ENCODE data around the gene AHCYL2. TPM values are rescaled to one million over a fixed set of nuclear protein-coding genes. Genes with fewer than 3 reads are reported as not detected.
"Not testable (repeated sequence)": the region's sequence is repeated elsewhere in the genome, so short reads cannot be mapped to it uniquely, and the experiment has no call there.

Gene AHCYL2
- total RNA-seq, 1 experiment from 2014 or later: 10.0 TPM

GRCh38 chr7:129285111-129285510 is 60.3 kb downstream of the AHCYL2 start:
- no peak for DNase-seq (ENCODE audit: low read depth)

- DNase-seq (ENCODE audit: low read depth): no peak
Measured at GRCh38 chr7:129292861-129293260, 68.0 kb downstream of the AHCYL2 start.

- no peak for DNase-seq (ENCODE audit: low read depth)
Measured at GRCh38 chr7:129295015-129295423, 70.2 kb downstream of the AHCYL2 start.

- DNase-seq (ENCODE audit: low read depth): peak; percentile 37
Measured at GRCh38 chr7:129298268-129298893, 73.6 kb downstream of the AHCYL2 start.

GRCh38 chr7:129299889-129300288 is 75.1 kb downstream of the AHCYL2 start:
- DNase-seq (ENCODE audit: low read depth): no peak

- not testable (repeated sequence) for DNase-seq (ENCODE audit: low read depth)
Measured at GRCh38 chr7:129300299-129300698, 75.5 kb downstream of the AHCYL2 start.

GRCh38 chr7:129307592-129307991 is 82.8 kb downstream of the AHCYL2 start:
- DNase-seq (ENCODE audit: low read depth): no peak

- DNase-seq (ENCODE audit: low read depth): no peak
Measured at GRCh38 chr7:129308047-129308446, 83.2 kb downstream of the AHCYL2 start.

- DNase-seq (ENCODE audit: low read depth): no peak
Measured at GRCh38 chr7:129311429-129311828, 86.6 kb downstream of the AHCYL2 start.

- no peak for DNase-seq (ENCODE audit: low read depth)
Measured at GRCh38 chr7:129313282-129313681, 88.5 kb downstream of the AHCYL2 start.

GRCh38 chr7:129315960-129316359 is 91.1 kb downstream of the AHCYL2 start:
- peak; percentile 13 for DNase-seq (ENCODE audit: low read depth)

GRCh38 chr7:129317450-129317849 is 92.6 kb downstream of the AHCYL2 start:
- DNase-seq (ENCODE audit: low read depth): no peak

GRCh38 chr7:129327076-129327475 is 102.2 kb downstream of the AHCYL2 start:
- DNase-seq (ENCODE audit: low read depth): no peak

GRCh38 chr7:129332254-129333035 is 107.6 kb downstream of the AHCYL2 start:
- no peak for DNase-seq (ENCODE audit: low read depth)

GRCh38 chr7:129334473-129334872 is 109.6 kb downstream of the AHCYL2 start:
- DNase-seq (ENCODE audit: low read depth): no peak

- DNase-seq (ENCODE audit: low read depth): no peak
Measured at GRCh38 chr7:129338450-129338849, 113.6 kb downstream of the AHCYL2 start.

- DNase-seq (ENCODE audit: low read depth): no peak
Measured at GRCh38 chr7:129341212-129341611, 116.4 kb downstream of the AHCYL2 start.

- no peak for DNase-seq (ENCODE audit: low read depth)
Measured at GRCh38 chr7:129341816-129342806, 117.3 kb downstream of the AHCYL2 start.

GRCh38 chr7:129343099-129343700 is 118.4 kb downstream of the AHCYL2 start:
- peak; percentile 40 for DNase-seq (ENCODE audit: low read depth)

GRCh38 chr7:129347330-129347729 is 122.5 kb downstream of the AHCYL2 start:
- DNase-seq (ENCODE audit: low read depth): no peak

- DNase-seq (ENCODE audit: low read depth): no peak
Measured at GRCh38 chr7:129348023-129348740, 123.4 kb downstream of the AHCYL2 start.

Measured in RPMI7951 (cell line).